Ascending aorta (tissue), 2 donors: ENCODE results near the gene C12orf50. TPM values are rescaled to one million over a fixed set of nuclear protein-coding genes. Genes with fewer than 3 reads are reported as not detected.

ENCODE experiments used
- DNase-seq, 2 donors: peaks; one replicate each; pipeline ENCODE4 v3.0.0-alpha.2; 2019; ENCODE audit warnings: low spot score in 2 of 2
- H3K27ac ChIP-seq, 2 donors: fragments of 200-600 bp; sonication (generic); one replicate each; pipeline ENCODE4 v1.5.1; 2016 to 2017; ENCODE audit warnings: mild to moderate bottlenecking in 1 of 2
- H3K27me3 ChIP-seq: fragments of 200-600 bp; sonication (generic); one replicate; pipeline ENCODE4 v1.5.1; 2017
- H3K36me3 ChIP-seq, 2 donors: fragments of 200-600 bp; sonication (generic); one replicate each; pipeline ENCODE4 v1.5.1; 2016
- H3K4me1 ChIP-seq, 2 donors: fragments of 200-600 bp; sonication (generic); one replicate each; pipeline ENCODE4 v1.5.1; 2016 to 2017; ENCODE audit warnings: mild to moderate bottlenecking in 1 of 2
- H3K4me3 ChIP-seq, 2 donors: fragments of 200-600 bp; sonication (generic); one replicate each; pipeline ENCODE4 v1.5.1; 2016 to 2017; ENCODE audit warnings: mild to moderate bottlenecking in 1 of 2
- H3K9me3 ChIP-seq, 2 donors: fragments of 200-600 bp; sonication (generic); one replicate each; pipeline ENCODE4 v1.5.1; 2016
- intact Hi-C: fragments of 100-400 bp; cut with DNase I; formaldehyde crosslinking; loops from one replicate; pipeline ENCODE4 v1.15.1; 2023
- total RNA-seq: library from RNA; depleted of rRNA; stranded (reverse); fragments of >200 nt; gene quantifications from one replicate; pipeline ENCODE4 v1.1.0, GENCODE V29; 2016
- TF ChIP-seq, protein P1 (sequence below), 3 experiments: fragments of 200-600 bp in 2 of 3; fragments of 450-650 bp in 1 of 3; sonication (generic) in 2 of 3; IDR thresholded peaks; one replicate each; pipeline ENCODE4 v1.5.1; 2016 to 2019; ENCODE audit warnings: antibody characterized with exemption in 3 of 3, mild to moderate bottlenecking in 1 of 3, moderate library complexity in 1 of 3

C12orf50 gene
- total RNA-seq, 1 donor from 2014 or later: not detected

DNA sequence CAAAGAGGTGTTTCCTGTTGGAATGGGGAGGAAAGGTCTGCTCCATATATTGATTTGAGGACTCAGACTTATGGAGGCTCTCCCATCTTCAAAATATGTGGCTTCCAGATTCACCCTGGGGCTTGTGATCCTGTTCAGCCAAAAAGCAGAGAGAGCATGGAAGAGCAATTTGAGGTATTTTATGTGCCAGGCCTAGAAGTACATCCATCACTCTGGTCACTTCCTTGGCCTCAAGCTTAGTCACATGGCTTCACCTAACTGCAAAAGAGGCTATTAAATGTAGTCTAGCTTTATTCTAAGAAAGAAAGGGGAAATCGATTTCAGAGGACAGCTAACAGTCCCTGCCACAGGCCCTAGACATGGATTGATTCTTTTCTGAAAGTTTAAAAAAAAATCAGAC is 86.2 kb downstream of the C12orf50 start:
- Histone ChIP-seq H3K27ac (no peak overlapping the region), H3K4me3 (no peak overlapping the region), H3K27me3 (no peaks in the 10 kb centered on the region), H3K9me3 (no peaks in the 10 kb centered on the region), H3K36me3 (no peaks in the 10 kb centered on the region), H3K4me1 (no peaks in the 10 kb centered on the region)
- TF ChIP-seq, protein P1, sequence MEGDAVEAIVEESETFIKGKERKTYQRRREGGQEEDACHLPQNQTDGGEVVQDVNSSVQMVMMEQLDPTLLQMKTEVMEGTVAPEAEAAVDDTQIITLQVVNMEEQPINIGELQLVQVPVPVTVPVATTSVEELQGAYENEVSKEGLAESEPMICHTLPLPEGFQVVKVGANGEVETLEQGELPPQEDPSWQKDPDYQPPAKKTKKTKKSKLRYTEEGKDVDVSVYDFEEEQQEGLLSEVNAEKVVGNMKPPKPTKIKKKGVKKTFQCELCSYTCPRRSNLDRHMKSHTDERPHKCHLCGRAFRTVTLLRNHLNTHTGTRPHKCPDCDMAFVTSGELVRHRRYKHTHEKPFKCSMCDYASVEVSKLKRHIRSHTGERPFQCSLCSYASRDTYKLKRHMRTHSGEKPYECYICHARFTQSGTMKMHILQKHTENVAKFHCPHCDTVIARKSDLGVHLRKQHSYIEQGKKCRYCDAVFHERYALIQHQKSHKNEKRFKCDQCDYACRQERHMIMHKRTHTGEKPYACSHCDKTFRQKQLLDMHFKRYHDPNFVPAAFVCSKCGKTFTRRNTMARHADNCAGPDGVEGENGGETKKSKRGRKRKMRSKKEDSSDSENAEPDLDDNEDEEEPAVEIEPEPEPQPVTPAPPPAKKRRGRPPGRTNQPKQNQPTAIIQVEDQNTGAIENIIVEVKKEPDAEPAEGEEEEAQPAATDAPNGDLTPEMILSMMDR (IDR thresholded peaks at IDR 0.05): no peak
- intact Hi-C loops: no loop called here
- no peak for DNase-seq

DNA sequence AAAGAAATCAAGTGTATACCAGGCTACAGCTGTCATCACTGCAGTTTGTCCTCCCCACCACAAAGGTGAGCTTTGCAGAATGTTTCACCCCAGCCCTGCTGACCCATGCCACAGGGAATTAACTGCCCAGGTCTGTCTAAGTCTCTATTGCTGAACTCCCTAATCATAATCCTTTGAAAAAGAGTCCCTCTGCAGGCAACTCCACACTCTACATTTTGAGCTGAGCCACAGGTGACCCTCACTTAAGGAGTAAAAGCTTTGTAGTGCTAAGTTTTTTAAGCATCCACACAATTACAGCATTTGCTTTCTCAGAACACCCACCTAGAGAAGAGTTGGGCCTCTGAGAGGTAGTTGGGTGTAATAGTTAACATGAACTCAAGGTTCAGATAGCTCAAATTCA is 90.0 kb downstream of the C12orf50 start:
- no peaks in the 10 kb centered on the region for H3K27me3 ChIP-seq
- intact Hi-C loops: no loop called here
- H3K27ac ChIP-seq: no peak overlapping the region

DNA sequence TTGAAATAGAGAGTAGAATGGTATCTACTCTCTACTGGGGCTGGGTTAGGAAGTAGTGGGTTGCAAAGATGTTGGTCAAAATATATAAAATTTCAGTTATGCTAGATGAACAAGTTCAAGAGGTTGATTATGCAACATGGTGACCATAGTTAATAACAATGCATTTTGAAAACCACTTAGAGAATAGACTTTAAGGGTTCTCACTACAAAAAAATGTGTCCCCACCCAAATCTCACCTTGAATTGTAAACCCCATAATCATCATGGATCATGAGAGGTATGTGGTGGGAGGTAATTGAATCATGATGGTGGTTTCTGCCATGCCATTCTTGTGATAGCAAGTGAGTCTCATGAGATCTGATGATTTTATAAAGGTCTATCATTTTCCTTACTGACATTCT is 94.0 kb downstream of the C12orf50 start:
- TF ChIP-seq, protein P1 (IDR thresholded peaks at IDR 0.05): no peak
- Histone ChIP-seq H3K27ac (no peak overlapping the region), H3K9me3 (no peaks in the 10 kb centered on the region), H3K27me3 (no peaks in the 10 kb centered on the region), H3K36me3 (no peaks in the 10 kb centered on the region), H3K4me3 (no peak overlapping the region), H3K4me1 (no peaks in the 10 kb centered on the region)
- DNase-seq: no peak
- intact Hi-C loops: no loop called here

More for the DNA sequence above, 90.0 kb downstream of the C12orf50 start:
- DNase-seq: no peak
- TF ChIP-seq, protein P1 (IDR thresholded peaks at IDR 0.05): no peak
- no peaks in the 10 kb centered on the region for H3K4me1 ChIP-seq
- no peak overlapping the region for H3K4me3 ChIP-seq
- H3K9me3 ChIP-seq: no peaks in the 10 kb centered on the region
- H3K36me3 ChIP-seq: no peaks in the 10 kb centered on the region

DNA sequence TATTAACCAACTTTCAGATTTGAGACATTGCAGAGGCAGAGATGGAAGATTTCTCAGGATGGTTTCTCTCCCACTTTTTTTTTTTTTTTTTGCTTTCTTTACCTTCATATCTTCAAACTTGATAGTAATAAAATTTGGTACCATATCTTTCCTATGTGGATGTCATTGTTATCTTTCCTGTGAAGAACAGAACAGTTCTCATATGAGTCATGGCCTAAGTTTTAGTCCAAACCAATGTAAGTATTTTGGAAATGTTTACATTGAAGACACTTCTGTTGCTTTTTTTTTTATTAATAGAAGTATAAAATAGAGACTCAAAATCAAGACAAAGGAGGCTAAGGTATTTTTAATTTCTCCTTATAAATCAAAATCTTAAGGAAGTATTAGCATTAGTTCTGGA is 95.2 kb downstream of the C12orf50 start:
- no peak for DNase-seq
- Histone ChIP-seq H3K36me3 (no peaks in the 10 kb centered on the region), H3K4me1 (no peaks in the 10 kb centered on the region), H3K27ac (no peak overlapping the region), H3K27me3 (no peaks in the 10 kb centered on the region), H3K4me3 (no peak overlapping the region), H3K9me3 (no peaks in the 10 kb centered on the region)
- intact Hi-C loops: no loop called here
- TF ChIP-seq, protein P1 (IDR thresholded peaks at IDR 0.05): no peak

DNA sequence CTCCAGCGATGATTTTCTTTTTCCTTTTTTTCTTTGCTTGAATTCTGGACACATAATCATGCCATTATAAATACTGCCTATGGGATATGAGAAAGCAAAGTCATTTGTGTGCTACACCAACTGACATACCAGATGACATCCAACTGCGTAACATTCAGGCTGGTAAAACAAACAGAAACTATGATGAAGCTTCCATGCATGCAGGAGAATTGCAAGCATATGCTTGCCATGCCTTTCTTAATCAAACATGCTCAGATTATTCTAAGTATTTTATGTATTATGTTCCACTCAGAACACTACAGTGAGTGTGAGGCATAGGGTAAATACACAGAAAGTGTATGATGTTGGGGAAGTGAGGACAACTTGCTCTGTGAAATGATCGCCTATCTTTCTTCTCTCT is 97.4 kb downstream of the C12orf50 start:
- Histone ChIP-seq H3K4me1 (no peaks in the 10 kb centered on the region), H3K27ac (no peak overlapping the region), H3K27me3 (no peaks in the 10 kb centered on the region), H3K4me3 (no peak overlapping the region), H3K9me3 (no peaks in the 10 kb centered on the region), H3K36me3 (no peaks in the 10 kb centered on the region)
- intact Hi-C loops: no loop called here
- no peak for DNase-seq
- TF ChIP-seq, protein P1 (IDR thresholded peaks at IDR 0.05): no peak

DNA sequence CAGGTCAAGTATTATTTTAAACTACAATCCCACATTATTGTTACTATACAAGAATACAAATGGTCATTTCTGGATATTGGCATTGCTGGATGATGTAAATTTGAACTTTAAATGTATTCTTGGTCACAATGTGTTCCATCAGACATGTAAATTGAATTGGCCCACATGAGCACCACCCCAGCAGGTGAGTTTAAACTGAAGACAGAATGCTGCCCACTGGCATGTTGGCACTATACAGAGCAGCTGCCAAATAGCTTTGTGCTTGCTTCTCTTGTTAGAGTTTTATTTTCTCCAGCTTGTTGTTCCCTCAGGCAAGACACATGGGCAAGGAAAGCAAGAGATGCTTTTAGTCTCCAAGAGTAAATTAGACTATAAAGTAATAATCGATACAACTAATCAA is 98.6 kb downstream of the C12orf50 start:
- Histone ChIP-seq H3K4me3 (no peak overlapping the region), H3K36me3 (no peaks in the 10 kb centered on the region), H3K27ac (no peak overlapping the region), H3K9me3 (no peaks in the 10 kb centered on the region), H3K27me3 (no peaks in the 10 kb centered on the region), H3K4me1 (no peaks in the 10 kb centered on the region)
- intact Hi-C loops: no loop called here
- TF ChIP-seq, protein P1 (IDR thresholded peaks at IDR 0.05): no peak
- no peak for DNase-seq
